NOMO-1 treated with dmso at 0.1 percent for 144 hours (cell line): ENCODE results near the gene TANC1.
"Not testable (repeated sequence)": the region's sequence is repeated elsewhere in the genome, so short reads cannot be mapped to it uniquely, and the experiment has no call there.

Experiments
- DNase-seq: peaks from one replicate; lab custom pipeline; 2025; ENCODE audit not compliant: unreplicated experiment; lab: John Stamatoyannopoulos, UW

The TANC1 gene

GRCh38 chr2:159082119-159082518, 113.7 kb downstream of the TANC1 start:
- no peak for DNase-seq

GRCh38 chr2:159084384-159085370, 116.2 kb downstream of the TANC1 start:
- DNase-seq, result no peak

GRCh38 chr2:159086342-159086741, 117.9 kb downstream of the TANC1 start:
- DNase-seq, result no peak

DNA sequence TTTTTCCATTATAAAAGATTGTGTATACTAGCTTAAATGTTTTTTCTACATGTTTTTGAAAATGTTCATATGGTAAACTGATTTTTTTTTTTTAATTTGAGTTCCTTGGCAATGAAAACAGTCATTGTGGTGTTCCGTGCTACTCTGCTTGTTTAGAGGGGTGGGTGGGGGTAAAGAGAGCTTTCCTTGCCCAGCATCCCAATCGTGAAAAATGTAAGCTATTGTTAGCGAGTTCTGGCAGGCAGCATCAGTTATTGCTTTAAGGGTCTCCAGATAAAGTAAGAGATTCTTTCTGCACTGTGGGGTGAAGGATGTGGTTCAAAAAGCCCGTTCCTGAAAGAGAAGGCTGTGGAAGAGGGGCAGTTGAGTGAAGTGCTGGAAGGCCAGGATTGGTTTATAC, 118.4 kb downstream of the TANC1 start:
- no peak for DNase-seq

- no peak for DNase-seq
Measured at GRCh38 chr2:159088906-159089305, 120.5 kb downstream of the TANC1 start.

DNA sequence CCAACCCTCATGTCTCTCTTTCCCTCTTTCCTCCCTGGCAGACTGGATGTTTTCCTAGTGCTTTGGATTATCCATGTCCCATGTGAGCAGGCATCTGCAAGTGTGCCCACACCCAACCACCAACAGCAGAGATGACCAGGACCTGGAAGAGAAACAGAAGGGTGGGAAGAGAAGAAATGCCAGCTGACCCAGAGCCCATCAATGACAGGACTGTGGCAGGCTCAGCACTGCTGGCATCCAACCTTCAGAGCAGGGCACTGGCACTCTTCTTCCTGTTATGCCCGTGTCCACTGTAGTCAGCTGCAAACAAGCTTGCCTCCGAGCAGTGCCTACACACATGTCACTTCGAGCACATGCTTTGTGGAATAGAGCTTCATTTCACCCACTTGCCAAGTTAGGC, 121.1 kb downstream of the TANC1 start:
- no peak for DNase-seq

DNA sequence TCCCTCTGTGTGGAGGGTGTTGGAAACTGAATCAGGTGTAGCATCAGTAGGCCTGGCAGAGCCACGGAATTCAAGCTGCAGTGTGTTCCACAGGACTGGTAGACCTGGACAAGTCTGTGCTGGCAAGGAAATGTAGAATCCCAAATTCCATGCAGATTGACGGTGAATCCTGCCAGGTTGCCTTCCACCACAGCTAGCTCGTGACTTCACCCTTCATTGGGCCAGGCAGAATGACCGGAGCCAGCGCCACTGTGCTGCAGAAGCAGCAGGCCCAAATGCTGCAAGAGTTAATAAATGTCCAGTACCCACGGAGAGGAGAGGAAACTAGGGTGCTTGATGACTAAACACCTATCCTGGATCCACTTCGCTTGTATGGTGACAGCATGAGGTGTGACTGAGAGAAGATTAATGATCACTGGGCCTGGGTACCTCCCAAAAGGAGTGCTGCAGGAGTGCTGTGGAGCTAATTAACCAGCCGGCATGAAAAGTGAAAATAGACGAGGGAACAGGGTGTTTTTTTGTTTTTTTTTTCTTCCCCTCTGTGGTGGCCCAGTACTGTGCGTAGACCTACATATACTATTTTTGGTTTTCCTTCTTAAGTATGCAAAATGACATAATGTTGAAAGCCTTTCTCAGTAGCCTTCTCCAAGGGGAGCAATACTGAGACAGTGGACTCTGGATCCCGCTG, 122.2 kb downstream of the TANC1 start:
- no peak for DNase-seq

GRCh38 chr2:159091381-159091780, 122.9 kb downstream of the TANC1 start:
- no peak for DNase-seq

DNA sequence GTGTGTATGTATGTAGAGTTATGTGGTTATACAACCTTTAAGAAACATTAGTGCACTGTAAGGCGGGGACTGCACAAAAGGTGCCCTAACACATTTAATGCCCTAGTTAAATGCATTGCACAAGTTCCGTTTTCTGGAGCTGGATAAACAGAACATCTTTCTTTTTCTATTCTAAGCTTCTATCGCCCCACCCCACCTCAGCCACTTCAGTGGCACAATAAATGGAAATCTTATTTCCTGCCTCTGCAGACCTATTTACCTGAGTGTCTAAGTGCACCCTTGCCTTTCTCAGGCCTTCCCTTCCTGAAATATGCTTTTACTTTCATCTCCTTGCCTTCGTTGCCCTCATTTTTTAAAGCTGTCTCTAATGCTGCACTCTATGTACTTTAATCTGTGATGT, 123.5 kb downstream of the TANC1 start:
- DNase-seq, result peak; percentile 64

DNA sequence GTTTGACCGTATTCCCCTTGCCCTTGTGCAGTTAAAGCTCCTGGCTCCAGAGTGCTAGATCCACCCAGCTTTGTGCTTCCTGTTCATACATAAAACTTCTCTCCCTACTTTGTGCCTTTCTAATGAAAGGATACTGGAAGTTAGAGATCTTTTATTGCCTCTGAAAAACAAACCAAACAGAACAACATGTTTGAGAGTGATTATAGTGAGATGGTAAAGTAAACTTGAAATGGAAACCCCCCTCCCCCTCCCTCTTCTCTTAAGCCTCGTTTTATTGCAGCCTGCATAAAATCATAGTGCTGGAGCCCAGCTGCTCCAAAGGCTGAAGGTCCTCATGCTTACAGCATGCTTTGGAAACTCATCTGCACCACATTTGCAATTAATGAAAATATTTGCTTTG, 125.1 kb downstream of the TANC1 start:
- no peak for DNase-seq

DNA sequence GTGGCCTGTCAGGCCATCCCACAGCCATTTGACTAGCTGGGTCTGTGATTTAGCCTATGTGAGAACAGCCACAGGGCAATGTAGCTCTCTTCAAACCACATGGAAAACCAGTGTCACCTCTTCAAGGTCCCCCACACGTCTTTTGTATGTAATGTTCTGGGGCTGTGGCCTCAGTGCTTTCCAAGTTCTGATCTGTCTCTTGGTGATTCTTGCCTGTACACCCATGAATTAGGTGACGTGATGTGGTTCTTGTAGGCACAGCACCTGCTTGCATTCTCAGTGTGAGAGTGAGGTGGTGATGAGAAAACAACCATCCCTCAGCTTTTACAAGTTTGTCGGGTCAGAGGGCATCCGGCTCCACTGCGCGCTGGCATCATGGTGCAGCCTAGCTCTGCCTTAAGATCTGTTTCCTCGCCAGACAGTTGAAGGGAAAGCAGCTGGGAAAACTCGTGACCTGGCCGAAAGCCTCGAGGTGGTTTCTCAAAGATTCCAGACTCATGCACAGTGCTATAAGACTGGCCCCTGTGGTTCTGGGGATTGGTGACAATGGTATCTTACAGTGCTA, 125.8 kb downstream of the TANC1 start:
- no peak for DNase-seq

DNA sequence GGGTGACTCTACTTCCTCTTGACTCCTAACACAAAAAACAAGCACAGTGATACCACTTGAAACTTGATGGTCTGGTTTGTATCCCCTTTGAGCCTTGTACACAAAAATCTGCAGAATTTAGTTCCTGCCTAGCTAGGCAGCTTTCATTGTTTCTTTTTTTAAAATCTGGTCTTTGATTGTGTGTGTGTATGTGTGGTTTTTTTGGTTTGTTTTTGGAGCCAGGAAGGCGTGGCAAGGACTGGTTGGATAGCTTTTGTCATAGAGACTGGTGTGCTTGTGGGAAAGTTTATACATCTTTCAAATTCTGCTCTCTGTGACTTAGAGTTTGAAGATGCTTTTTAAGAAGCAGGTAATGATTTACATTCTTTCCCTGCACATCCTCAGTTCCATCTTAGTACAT, 127.4 kb downstream of the TANC1 start:
- DNase-seq, result no peak

DNA sequence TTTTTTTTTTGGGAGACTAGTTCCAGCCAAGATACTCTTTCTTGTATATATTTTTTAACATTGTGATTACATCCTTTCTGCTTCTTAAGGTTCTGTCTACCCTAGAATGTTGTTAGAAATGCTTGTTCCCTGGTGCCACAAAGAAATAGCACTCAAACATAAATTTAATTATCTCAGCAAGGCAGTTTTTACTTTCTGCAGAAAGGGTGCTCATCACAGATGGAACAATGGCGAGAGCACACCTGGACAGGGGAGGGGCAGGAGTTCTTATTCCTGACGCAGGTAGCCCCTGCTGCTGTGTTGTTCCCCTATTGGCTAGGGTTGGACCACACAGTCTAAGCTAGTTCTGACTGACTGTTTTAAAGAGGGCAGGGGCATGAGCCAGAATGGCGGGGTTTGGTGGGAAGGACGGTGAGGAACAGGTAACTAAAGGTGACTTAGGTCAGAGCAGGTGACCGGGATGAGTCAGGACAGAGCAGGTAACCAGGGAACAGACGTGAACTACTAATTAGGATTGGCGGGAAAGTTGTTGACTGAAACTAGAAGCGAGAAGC, 127.9 kb downstream of the TANC1 start:
- DNase-seq, result not testable (repeated sequence)

GRCh38 chr2:159096901-159097300, 128.5 kb downstream of the TANC1 start:
- no peak for DNase-seq

GRCh38 chr2:159098361-159098760, 129.9 kb downstream of the TANC1 start:
- no peak for DNase-seq

DNA sequence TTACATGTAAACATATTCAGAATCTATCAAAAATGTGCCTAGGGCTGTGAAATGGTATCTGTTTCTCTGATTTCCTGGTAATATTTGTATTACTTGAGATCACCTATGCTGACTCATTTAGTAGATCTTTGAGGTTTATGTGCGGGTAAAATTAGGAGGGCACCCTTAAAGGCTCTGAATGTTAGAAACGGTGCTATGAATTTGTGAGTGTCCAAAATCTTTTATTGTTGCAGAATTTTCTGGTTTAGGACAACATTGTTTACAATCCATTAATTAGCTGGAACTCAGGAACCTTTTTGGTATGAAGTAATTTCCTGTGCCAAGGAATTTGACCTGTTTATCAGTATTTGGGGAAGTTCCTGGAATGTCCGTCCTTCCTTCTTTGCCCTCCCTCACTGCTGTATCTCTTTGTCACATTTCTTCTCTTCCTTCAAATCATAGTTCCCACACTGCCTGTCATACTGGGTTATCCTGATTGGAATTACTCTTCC, 130.5 kb downstream of the TANC1 start:
- DNase-seq, result no peak

GRCh38 chr2:159101755-159102489, 133.5 kb downstream of the TANC1 start:
- no peak for DNase-seq

GRCh38 chr2:159103411-159103810, 135.0 kb downstream of the TANC1 start:
- no peak for DNase-seq

GRCh38 chr2:159106109-159106508, 137.7 kb downstream of the TANC1 start:
- no peak for DNase-seq

- no peak for DNase-seq
Measured at GRCh38 chr2:159108181-159108893, 139.9 kb downstream of the TANC1 start.
